Ishikawa (cell line): ENCODE data around the gene DMBX1.

ENCODE experiments used
- CEBPB ChIP-seq: IDR thresholded peaks from 2 replicates; pipeline ENCODE4 v1.6.1; 2012
- CREB1 ChIP-seq: IDR thresholded peaks from 2 replicates; pipeline ENCODE4 v1.6.1; 2012; ENCODE audit warnings: low read depth
- EGR1 ChIP-seq: IDR thresholded peaks from 2 replicates; pipeline ENCODE4 v1.6.1; 2012
- EP300 ChIP-seq: IDR thresholded peaks from 2 replicates; pipeline ENCODE4 v1.6.1; 2012; ENCODE audit warnings: borderline replicate concordance
- NFIC ChIP-seq: IDR thresholded peaks from 2 replicates; pipeline ENCODE4 v1.6.1; 2012
- RAD21 ChIP-seq: IDR thresholded peaks from 2 replicates; pipeline ENCODE4 v1.6.1; 2012; ENCODE audit warnings: low read depth
- TAF1 ChIP-seq: IDR thresholded peaks from 2 replicates; pipeline ENCODE4 v1.6.1; 2012; ENCODE audit warnings: low read depth, mild to moderate bottlenecking
- TCF12 ChIP-seq: IDR thresholded peaks from 2 replicates; pipeline ENCODE4 v1.6.1; 2012; ENCODE audit warnings: low read depth
- TEAD4 ChIP-seq: IDR thresholded peaks from 2 replicates; pipeline ENCODE4 v1.6.1; 2012
- YY1 ChIP-seq: IDR thresholded peaks from 2 replicates; pipeline ENCODE4 v1.6.1; 2012; ENCODE audit warnings: low read depth
- TF ChIP-seq, protein P1 (sequence below): IDR thresholded peaks from 2 replicates; pipeline ENCODE4 v1.6.1; 2012
- TF ChIP-seq, protein P2 (sequence below): IDR thresholded peaks from 2 replicates; pipeline ENCODE4 v1.6.1; 2012; ENCODE audit warnings: low read depth, mild to moderate bottlenecking
- TF ChIP-seq, protein P3 (sequence below): IDR thresholded peaks from 2 replicates; pipeline ENCODE4 v1.6.1; 2012

DNA sequence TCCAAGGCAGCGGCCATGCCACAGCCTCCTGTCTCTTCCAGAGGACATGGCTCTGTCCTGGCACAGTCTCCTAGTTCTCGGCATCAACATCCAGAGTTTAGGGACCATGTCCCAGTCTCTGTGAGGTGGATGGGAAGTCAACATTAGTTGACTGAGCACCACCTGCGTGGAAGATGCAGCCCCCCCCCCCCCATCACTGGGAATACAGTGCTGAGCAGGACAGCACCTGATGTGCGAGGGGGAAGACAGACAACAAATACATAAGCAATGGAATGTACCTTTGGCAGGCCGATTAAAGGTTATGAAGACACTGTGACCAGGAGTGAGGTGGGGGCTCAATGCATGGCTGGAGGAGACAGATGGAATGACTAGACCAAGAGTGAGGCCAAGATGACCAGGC is 35.2 kb downstream of the DMBX1 start:
- no peak for TF ChIP-seq TCF12
- TF ChIP-seq YY1: no peak
- no peak for TF ChIP-seq CREB1
- TF ChIP-seq, protein P1, sequence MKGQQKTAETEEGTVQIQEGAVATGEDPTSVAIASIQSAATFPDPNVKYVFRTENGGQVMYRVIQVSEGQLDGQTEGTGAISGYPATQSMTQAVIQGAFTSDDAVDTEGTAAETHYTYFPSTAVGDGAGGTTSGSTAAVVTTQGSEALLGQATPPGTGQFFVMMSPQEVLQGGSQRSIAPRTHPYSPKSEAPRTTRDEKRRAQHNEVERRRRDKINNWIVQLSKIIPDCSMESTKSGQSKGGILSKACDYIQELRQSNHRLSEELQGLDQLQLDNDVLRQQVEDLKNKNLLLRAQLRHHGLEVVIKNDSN: no peak
- no peak for TF ChIP-seq TEAD4
- TF ChIP-seq, protein P2, sequence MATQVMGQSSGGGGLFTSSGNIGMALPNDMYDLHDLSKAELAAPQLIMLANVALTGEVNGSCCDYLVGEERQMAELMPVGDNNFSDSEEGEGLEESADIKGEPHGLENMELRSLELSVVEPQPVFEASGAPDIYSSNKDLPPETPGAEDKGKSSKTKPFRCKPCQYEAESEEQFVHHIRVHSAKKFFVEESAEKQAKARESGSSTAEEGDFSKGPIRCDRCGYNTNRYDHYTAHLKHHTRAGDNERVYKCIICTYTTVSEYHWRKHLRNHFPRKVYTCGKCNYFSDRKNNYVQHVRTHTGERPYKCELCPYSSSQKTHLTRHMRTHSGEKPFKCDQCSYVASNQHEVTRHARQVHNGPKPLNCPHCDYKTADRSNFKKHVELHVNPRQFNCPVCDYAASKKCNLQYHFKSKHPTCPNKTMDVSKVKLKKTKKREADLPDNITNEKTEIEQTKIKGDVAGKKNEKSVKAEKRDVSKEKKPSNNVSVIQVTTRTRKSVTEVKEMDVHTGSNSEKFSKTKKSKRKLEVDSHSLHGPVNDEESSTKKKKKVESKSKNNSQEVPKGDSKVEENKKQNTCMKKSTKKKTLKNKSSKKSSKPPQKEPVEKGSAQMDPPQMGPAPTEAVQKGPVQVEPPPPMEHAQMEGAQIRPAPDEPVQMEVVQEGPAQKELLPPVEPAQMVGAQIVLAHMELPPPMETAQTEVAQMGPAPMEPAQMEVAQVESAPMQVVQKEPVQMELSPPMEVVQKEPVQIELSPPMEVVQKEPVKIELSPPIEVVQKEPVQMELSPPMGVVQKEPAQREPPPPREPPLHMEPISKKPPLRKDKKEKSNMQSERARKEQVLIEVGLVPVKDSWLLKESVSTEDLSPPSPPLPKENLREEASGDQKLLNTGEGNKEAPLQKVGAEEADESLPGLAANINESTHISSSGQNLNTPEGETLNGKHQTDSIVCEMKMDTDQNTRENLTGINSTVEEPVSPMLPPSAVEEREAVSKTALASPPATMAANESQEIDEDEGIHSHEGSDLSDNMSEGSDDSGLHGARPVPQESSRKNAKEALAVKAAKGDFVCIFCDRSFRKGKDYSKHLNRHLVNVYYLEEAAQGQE: no peak
- no peak for TF ChIP-seq EP300
- TF ChIP-seq CEBPB: no peak
- TF ChIP-seq TAF1: no peak
- TF ChIP-seq, protein P3, sequence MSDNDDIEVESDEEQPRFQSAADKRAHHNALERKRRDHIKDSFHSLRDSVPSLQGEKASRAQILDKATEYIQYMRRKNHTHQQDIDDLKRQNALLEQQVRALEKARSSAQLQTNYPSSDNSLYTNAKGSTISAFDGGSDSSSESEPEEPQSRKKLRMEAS: no peak
- no peak for TF ChIP-seq NFIC
- TF ChIP-seq RAD21: no peak
- TF ChIP-seq EGR1: no peak
